Right lobe of liver (tissue), 6 donors: Measurements from ENCODE around the gene STARD8. TPM values are rescaled to one million over a fixed set of nuclear protein-coding genes. Genes with fewer than 3 reads are reported as not detected.

Experiments
- ATAC-seq, 4 donors: fragments of 200-7000 bp; cut with Tn5 transposase; one replicate each; pipeline ENCODE4 v1.9.1; 2020; ENCODE audit warnings: mild to moderate bottlenecking in 4 of 4, moderate library complexity in 4 of 4
- DNase-seq, 3 donors: peaks; one replicate each; pipeline ENCODE4 v3.0.0-alpha.2; 2020
- H3K27ac ChIP-seq, 3 donors: fragments of 200-600 bp; one replicate each; pipeline ENCODE4 v1.8.0; 2022
- H3K27me3 ChIP-seq, 2 donors: fragments of 200-600 bp; one replicate each; pipeline ENCODE4 v1.8.0; 2022
- H3K36me3 ChIP-seq, 4 donors: fragments of 200-600 bp; sonication (generic) in 1 of 4; one replicate each; pipeline versions ENCODE4 v1.5.1 to v1.8.0; 2017 to 2022; ENCODE audit warnings: control low read depth in 1 of 4
- H3K4me1 ChIP-seq, 4 donors: fragments of 200-600 bp; sonication (generic) in 1 of 4; one replicate each; pipeline versions ENCODE4 v1.5.1 to v1.8.0; 2017 to 2022; ENCODE audit warnings: control low read depth in 1 of 4
- H3K4me3 ChIP-seq, 3 donors: fragments of 200-600 bp; one replicate each; pipeline ENCODE4 v1.8.0; 2022
- H3K9me3 ChIP-seq, 4 donors: fragments of 200-600 bp; sonication (generic) in 1 of 4; one replicate each; pipeline versions ENCODE4 v1.5.1 to v1.8.0; 2017 to 2022; ENCODE audit warnings: control low read depth in 1 of 4
- POLR2A ChIP-seq: fragments of 450-650 bp; IDR thresholded peaks from one replicate; pipeline ENCODE4 v1.6.1; 2017; ENCODE audit warnings: antibody characterized with exemption, mild to moderate bottlenecking
- WGBS: methylation state at CpG from one replicate; pipeline ENCODE4 v1.1.6; 2018; ENCODE audit warnings: low coverage, low lambda C conversion rate; ENCODE audit not compliant: insufficient coverage; ENCODE audit errors: missing lambda C conversion rate; 5-methylcytosine and 5-hydroxymethylcytosine counted together
- intact Hi-C, 2 donors: fragments of 100-400 bp; cut with DNase I; formaldehyde crosslinking; loops; one replicate each; pipeline versions ENCODE4 v1.11.2 to v1.14.1; 2022
- total RNA-seq, 6 experiments: library from RNA; depleted of rRNA in 2 of 6; stranded (reverse); fragments of >200 nt in 2 of 6; fragmentation: NEBNext Ultra II Directional in 3 of 6; extraction: Animal tissue kit (Norgen Biotek cat#: 25700) in 3 of 6; gene quantifications; one replicate each; pipeline versions ENCODE4 v1.1.0 to v1.2.4, GENCODE V29; 2016 to 2023
- TF ChIP-seq, protein P1 (sequence below), 4 donors: fragments of 200-600 bp in 3 of 4; fragments of 450-650 bp in 1 of 4; IDR thresholded peaks; one replicate each; pipeline versions ENCODE4 v1.5.1 to v1.8.0; 2016 to 2022; ENCODE audit warnings: antibody characterized with exemption in 4 of 4, mild to moderate bottlenecking in 2 of 4
- donor health status: DM: no; HTN: yes; CAD: no.
- donor health status: DM: no; HTN: no; CAD: no.
- donor health status: DM: no; HTN: no; CAD: no.
- donor health status: DM: no; HTN: yes; CAD: no.
- donor health status: DM: no; HTN: yes; CAD: no.

Gene STARD8
- total RNA-seq, 6 experiments from 2014 or later: 6.6 to 11.5 (median 7.6) TPM

- Histone ChIP-seq H3K27ac (no peak overlapping the region), H3K36me3 (no peaks in the 10 kb centered on the region), H3K27me3 (no peaks in the 10 kb centered on the region), H3K4me3 (no peak overlapping the region), H3K4me1 (no peaks in the 10 kb centered on the region), H3K9me3 (no peaks in the 10 kb centered on the region)
- intact Hi-C loops: no loop called here
- TF ChIP-seq POLR2A: no peak
- TF ChIP-seq, protein P1, sequence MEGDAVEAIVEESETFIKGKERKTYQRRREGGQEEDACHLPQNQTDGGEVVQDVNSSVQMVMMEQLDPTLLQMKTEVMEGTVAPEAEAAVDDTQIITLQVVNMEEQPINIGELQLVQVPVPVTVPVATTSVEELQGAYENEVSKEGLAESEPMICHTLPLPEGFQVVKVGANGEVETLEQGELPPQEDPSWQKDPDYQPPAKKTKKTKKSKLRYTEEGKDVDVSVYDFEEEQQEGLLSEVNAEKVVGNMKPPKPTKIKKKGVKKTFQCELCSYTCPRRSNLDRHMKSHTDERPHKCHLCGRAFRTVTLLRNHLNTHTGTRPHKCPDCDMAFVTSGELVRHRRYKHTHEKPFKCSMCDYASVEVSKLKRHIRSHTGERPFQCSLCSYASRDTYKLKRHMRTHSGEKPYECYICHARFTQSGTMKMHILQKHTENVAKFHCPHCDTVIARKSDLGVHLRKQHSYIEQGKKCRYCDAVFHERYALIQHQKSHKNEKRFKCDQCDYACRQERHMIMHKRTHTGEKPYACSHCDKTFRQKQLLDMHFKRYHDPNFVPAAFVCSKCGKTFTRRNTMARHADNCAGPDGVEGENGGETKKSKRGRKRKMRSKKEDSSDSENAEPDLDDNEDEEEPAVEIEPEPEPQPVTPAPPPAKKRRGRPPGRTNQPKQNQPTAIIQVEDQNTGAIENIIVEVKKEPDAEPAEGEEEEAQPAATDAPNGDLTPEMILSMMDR (IDR thresholded peaks at IDR 0.05): no peak
- no peak for DNase-seq
- WGBS: 42% methylated on average over 5 of the region's 5 CpGs
- ATAC-seq: no peak
Measured at GRCh38 chrX:68659385-68659784, 11.9 kb downstream of the STARD8 start.

- TF ChIP-seq, protein P1 (IDR thresholded peaks at IDR 0.05): no peak
- TF ChIP-seq POLR2A: no peak
- intact Hi-C loops: no loop called here
- DNase-seq (no peak), ATAC-seq (no peak)
- Histone ChIP-seq H3K36me3 (no peaks in the 10 kb centered on the region), H3K27me3 (no peaks in the 10 kb centered on the region), H3K9me3 (no peaks in the 10 kb centered on the region), H3K4me1 (no peaks in the 10 kb centered on the region), H3K4me3 (no peak overlapping the region), H3K27ac (no peak overlapping the region)
- 72% methylated on average over 3 of the region's 3 CpGs for WGBS
Measured at GRCh38 chrX:68659786-68660185, 12.3 kb downstream of the STARD8 start.

- H3K27ac ChIP-seq: no peak overlapping the region
- H3K36me3 ChIP-seq: no peaks in the 10 kb centered on the region
- TF ChIP-seq POLR2A: no peak
- TF ChIP-seq, protein P1 (IDR thresholded peaks at IDR 0.05): no peak
- 69% methylated on average over 3 of the region's 4 CpGs for WGBS
- intact Hi-C loops: no loop called here
- H3K9me3 ChIP-seq: no peaks in the 10 kb centered on the region
- ATAC-seq (no peak), DNase-seq (no peak)
- H3K4me3 ChIP-seq: no peak overlapping the region
- H3K27me3 ChIP-seq: no peaks in the 10 kb centered on the region
- H3K4me1 ChIP-seq: no peaks in the 10 kb centered on the region
Measured at GRCh38 chrX:68660746-68661145, 13.3 kb downstream of the STARD8 start.

DNA sequence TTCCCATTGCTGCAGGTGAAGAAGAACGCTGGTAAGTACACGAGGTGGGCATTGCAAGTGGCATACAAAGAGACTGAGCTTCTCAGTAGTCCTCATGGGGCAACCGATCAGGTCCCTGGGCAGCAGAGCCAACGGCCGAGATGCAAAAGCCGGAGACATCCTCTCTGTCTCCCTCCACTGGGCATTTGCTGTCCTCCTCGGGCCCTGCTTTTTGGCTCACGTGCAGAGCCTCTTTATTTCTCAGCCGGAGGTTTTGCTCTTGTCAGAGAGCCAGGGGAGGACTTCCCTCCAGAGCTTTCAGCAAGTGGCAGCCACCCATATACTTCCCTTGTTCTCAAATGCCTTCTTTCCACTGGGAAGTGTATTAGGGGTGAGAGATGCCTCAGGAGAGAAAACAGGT is 18.0 kb downstream of the STARD8 start:
- Histone ChIP-seq H3K27me3 (no peaks in the 10 kb centered on the region), H3K36me3 (no peaks in the 10 kb centered on the region), H3K27ac (no peak overlapping the region), H3K4me3 (no peak overlapping the region), H3K4me1 (no peaks in the 10 kb centered on the region), H3K9me3 (no peaks in the 10 kb centered on the region)
- intact Hi-C loops: no loop called here
- ATAC-seq: peak; percentile 43 to 74 (median 58)
- WGBS: 28% methylated on average over 5 of the region's 9 CpGs
- TF ChIP-seq POLR2A: no peak
- TF ChIP-seq, protein P1 (IDR thresholded peaks at IDR 0.05): peak in 3 of 4 donors; percentile 12 to 20 (median 12)
- no peak for DNase-seq

GRCh38 chrX:68666580-68666979 is 19.1 kb downstream of the STARD8 start:
- H3K27ac ChIP-seq: no peak overlapping the region
- DNase-seq: no peak
- no peaks in the 10 kb centered on the region for H3K4me1 ChIP-seq
- WGBS: 75% methylated on average over 5 of the region's 5 CpGs
- H3K27me3 ChIP-seq: no peaks in the 10 kb centered on the region
- no peak for TF ChIP-seq POLR2A
- TF ChIP-seq, protein P1 (IDR thresholded peaks at IDR 0.05): no peak
- no peaks in the 10 kb centered on the region for H3K9me3 ChIP-seq
- no peak overlapping the region for H3K4me3 ChIP-seq
- H3K36me3 ChIP-seq: no peaks in the 10 kb centered on the region
- intact Hi-C loops: no loop called here
- peak; percentile 32 to 55 (median 43) for ATAC-seq
